NCI-H146 treated with DMSO at 0.1 percent for 48 hours (cell line): ENCODE measurements around the gene RHEB.
A peak's percentile ranks its signal among the peaks of the same experiment; 100 is the strongest.

Experiments used
- DNase-seq: peaks from one replicate; lab custom pipeline; 2025; ENCODE audit not compliant: unreplicated experiment; lab: John Stamatoyannopoulos, UW

RHEB gene

DNA sequence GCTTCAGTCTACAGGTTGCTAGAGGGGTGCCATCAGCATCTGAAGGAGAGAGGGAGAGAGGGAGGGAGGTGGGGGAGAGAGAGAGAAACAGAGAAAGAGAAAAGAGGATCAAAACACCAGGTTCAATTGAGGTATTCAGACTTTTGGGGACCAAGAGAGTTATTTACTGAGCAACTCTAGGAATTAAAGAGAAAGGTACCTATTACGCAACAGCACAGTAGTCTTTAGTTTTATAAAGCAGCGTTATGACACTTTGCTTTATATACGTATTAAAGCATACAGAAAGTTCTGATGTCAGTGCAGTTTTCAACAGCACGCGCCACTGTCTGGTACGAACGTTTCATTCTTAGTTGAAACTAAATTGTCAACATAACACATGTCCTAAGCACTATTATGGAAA lies 41.8 kb downstream of the RHEB start:
- no peak for DNase-seq

DNA sequence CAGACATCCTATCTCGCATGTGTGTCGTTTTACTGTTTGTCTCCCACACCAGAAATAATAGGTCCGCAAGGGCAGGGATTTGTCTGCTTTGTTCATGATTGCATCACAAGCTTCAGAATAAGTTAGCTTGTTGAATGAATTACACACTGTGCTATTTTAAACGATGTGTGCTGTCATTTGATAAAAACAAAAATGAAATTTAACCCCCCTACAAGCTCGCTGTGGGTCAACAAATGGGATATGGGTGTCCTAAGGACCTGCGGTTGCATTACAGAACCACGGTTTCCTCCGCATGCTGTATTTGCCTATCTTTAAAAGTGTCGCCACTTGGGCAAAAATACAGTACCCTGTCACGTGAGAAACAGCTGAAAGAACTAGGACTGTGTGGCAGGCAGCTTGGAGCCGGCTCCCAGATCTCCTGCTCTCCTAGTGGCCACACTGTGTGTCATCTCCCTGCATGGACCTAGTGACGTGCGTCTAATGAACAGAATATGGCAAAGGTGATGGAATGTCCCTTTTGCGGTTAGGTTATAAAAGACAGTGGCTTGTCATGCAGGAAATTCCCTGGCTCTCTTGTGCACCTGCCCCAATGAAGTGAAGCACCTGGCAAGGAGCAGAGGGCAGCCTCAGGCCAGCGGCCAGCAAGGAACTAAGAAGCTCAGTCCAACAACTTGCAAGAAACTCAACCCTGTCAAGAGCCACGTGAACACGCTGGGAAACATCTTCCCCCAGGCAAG lies 46.9 kb downstream of the RHEB start:
- no peak for DNase-seq

DNA sequence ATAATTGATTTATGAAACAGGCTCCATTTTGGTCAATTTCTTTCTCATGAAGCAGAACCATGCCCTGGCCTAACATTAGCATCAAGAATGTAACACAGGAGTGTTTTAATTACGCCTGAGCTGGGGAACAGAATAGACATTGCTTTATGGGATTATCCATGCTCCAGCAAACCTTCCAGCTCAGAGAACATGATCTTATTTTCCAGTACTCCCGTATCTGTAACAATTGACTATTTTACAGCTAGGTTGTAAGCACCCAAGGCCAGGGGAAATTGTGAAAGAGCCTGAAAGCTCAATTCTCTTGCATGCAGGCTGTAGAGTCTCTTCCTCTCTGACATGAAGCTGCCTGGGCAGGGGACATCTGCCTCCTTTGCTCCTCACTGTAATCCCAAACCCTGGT lies 49.0 kb downstream of the RHEB start:
- DNase-seq: no peak

DNA sequence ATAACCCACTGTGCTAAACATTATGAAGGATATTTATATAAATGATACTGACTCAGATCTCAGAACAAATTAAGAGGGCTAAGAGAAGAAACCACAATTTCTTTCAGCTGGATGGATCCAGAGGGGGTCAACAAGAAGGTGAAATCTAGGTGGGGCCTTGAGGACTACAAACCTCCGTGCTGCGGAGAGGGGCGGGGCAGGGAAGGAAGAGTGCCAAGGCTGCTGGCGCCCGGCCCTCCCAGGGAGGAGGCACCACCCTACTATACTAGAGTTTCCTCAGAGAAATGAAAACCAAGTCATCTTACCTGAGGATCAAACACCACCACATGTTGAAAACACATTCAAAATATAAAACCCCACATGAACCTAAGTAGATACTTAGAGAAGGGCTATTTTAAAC lies 50.4 kb downstream of the RHEB start:
- no peak for DNase-seq

DNA sequence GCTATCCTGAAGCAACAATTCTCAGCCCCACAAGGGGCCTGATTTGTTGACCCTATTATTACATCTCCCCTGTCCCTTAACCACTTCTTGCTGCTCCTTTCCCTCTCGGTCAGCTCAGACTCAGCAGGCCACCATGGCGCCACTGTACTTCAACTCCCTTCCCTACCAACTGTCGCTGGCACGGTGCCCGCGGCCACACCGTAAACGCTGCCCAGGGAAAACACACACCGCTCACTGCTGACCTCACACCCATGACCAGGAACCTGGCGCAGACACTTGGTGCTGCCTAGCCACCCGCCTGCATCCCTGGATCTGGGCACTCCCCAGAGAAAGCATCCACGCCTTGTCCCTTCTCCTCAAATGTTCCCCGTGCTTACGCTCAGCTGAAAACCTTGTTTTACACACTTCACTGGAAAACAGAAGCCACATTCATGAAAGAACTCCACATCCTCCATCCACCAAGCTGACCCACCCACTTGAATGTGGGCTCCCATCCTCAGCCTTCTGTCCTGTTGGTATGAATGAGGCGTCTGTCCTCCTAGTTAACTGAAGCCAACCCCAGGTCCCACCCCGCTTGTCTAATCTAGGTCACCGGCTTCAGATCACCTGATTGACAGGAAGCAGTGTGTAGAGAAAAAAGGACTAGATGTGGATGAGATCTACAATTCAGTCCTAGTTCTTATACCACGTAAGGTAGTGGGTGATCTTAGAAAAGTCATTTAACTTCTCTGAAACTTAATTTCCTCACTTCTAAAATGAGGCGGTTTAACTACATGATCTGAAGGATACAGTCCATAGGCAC lies 51.3 kb downstream of the RHEB start:
- no peak for DNase-seq

DNA sequence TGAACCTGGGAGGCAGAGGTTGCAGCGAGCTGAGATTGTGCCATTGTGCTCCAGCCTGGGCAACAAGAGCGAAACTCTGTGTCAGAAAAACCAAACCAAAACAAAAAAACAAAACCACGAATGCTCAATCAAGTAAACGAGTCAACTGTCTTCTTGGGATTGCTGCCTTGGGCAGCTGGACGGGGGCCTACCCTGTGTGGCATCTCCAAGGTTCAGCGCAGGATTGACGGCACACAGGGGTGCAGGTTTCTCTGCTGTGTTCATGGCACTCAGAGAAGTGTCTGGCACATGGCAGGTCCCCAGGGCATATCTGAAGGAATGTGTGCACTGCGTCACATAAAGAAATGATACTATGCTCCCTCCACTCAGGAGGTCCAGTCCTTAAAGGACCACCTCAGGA lies 54.5 kb downstream of the RHEB start:
- no peak for DNase-seq

DNA sequence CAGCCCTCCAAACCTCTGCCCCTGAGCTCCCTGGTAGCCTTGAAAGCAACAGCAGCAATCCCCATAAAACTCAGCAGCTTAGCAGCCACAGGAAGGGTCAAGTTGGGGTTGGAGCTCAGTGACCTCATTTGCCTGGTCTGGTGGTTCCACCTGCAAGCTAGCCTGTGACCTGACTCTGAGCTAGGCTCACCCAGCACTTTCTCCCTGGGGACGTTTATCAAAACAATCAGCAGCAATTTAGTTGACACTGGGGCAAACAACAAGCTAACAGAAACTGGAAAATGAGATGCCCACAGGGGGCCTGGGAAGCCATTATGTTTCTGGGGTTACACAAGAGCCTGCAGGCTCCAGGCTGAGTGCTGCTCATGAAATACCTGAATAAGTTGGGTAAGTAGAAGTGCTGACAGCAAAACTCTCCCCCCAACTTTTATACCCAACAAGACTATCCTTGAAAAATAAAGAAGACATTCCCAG lies 57.4 kb downstream of the RHEB start:
- DNase-seq: no peak

DNA sequence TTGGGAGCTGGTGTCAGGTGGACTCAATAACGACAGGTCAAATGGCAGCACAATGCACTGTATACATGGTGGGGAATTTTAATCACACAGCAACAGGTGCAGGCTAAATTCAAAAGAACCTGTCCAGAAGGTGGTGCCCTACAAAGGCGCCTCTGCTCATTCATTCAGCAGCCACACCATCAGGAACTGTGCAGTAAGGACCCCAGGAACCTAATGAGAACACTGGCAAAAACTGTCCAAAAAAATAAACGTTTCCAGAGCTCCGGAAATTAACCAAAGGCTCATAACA lies 57.8 kb downstream of the RHEB start:
- DNase-seq: peak; percentile 22

DNA sequence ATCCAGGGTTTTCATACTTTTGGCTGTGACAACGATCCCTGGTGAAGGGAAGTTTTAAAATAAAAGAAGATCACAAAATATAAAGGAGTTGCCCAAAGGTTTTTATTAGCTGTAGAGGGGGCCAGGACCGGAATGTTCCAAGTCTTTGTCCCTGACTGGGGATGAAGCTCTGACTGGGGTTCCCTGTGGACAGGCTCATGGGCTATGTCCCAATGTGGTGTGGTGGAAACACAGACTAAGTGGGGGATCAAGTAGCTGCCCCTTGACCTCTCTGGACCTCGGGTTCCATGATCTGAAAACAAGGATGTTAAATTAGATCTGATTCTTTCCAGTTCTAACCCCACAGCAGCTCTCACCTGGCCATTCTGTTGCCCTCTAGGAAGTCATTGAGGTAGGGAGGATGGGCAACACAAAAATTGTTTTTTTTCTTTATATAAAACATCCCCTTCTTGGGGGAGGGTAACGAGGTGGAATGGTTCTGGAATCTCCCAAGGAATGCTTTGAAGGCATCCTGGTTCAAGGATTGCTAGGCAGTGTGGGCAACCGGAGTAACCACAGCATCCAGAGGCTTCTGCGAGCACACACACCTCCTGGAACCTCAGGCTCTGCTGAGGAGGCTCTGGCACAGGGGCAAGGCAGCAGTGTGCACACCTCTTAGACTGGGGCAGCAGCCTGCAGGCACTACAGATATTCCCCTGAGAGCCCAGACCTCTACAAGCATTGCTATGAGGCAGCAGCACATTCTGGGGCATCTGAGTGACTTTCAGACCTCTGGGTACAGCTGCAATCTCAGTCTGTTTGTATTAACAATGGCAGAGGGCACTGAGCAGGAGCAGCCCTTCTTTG lies 58.4 kb downstream of the RHEB start:
- no peak for DNase-seq

DNA sequence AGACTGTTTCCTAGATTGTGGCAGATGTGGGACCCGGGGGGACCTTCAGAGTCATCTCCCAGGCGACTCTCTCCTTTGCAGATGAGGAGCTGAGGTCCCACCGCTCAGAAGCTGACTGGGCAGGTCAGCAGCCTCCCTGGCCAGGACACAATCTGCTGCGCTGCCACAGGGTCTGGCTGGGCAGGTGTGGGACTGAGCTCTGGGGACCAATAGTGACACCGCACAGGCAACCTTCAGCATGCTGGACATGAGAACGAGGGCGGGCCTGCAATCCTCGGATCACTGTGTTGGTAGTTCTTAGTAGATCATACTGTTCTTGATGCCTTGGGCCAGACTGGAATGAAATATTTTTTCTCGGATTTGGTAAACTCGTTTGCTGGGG lies 59.2 kb downstream of the RHEB start:
- no peak for DNase-seq

DNA sequence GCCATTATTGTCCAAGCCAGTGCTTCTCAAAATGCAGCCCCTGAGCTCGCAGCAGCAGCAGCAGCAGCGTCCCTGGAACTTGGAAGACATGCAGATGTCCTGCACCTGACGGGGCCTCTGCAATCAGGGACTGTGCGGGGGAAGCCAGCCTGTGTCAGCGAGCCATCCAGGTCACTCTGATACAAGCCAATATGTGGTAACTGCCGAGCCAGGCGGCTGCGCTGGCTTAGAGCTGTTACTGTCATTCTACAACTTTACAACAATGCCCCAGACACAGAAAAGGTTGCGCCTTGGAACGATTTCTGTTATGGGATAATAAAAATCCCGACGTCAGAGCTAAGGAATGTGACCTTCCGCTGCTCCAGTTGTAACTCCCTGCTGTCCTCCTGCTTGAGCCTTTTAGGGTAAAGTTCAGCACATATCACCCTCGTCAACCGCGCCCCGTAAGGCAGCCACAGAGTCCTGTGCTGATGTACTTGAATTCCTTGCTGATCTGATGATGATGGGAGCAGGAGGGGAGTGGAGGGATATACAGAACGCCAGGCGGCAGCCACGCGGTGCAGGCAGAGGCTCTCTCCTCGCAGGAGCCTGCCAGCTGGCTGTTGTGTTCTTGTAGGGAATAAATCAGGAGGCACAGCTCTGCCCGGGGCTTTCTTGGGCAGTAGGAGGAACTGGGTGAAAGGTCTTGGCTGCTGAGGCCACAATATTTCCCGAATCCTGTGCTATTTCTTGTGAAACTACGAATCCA lies 59.8 kb downstream of the RHEB start:
- DNase-seq: no peak

DNA sequence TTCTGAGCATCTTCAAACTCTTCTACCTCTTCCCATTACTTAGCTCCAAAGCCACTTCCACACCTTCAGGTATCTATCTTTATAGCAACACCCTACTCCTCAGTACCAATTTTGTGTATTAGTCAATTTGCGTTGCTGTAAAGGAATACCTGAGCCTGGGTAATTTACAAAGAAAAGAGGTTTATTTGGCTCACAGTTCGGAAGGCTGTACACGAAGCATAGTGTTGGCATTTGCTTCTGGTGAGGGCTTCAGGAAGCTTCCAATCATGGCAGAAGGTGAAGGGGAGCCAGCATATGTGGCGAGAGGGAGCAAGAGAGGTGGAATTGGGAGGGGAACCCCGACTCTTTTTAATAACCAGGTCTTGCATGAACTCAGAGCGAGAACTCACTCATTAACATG lies 62.2 kb downstream of the RHEB start:
- no peak for DNase-seq

DNA sequence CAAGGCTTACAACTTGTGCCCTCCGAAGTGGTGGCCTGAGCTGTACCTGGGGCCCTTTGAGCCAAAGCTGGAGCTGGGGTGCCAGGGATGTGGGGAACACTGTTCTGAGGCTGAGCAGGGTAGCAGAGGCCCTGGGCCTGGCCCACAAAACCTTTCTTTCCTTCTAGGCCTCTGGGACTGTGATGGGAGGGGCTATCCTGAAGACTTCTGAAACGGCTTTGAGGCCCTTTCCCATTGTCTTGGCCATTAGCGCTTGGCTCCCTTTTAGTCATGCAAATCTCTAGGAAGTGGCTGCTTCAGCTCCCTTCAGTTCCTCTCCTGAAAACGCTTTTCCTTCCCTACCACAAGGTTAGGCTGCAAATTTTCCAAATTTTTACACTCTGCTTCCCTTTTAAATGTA lies 62.9 kb downstream of the RHEB start:
- no peak for DNase-seq

DNA sequence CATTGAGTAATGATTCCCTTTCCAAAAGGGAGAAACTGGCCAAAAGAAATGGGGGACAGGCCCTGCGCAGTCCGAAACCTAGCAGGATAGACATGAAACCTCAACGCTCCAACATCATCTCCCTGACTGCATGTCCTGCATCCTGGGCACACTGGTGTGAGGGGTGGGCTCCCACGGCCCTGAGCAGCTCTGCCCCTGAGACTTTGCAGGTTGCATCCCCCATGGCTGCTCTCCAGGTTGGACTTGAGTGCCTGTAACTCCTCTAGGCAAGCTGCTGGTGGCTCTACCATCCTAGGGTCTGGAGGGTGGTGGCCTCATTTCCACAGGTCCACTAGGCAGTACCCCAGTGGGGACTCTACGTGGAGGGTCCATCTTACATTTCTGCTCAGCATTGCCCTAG lies 63.4 kb downstream of the RHEB start:
- no peak for DNase-seq

DNA sequence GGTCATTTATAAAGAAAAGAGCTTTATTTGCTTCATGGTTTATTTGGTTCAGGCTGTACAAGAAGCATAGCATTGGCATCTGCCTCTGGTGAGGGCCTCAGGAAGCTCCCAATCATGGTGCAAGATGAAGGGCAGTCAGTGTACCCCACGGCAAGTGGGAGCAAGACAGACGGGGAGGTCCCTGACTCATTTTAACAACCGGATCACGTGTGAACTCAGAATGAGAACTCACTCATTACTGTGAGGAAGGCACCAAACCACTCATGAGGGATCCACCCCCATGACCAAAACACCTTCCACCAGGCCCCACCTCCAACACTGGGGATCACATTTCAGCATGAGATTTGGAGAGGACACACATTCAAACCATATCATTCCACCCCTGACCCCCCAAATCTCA lies 64.0 kb downstream of the RHEB start:
- DNase-seq: no peak

DNA sequence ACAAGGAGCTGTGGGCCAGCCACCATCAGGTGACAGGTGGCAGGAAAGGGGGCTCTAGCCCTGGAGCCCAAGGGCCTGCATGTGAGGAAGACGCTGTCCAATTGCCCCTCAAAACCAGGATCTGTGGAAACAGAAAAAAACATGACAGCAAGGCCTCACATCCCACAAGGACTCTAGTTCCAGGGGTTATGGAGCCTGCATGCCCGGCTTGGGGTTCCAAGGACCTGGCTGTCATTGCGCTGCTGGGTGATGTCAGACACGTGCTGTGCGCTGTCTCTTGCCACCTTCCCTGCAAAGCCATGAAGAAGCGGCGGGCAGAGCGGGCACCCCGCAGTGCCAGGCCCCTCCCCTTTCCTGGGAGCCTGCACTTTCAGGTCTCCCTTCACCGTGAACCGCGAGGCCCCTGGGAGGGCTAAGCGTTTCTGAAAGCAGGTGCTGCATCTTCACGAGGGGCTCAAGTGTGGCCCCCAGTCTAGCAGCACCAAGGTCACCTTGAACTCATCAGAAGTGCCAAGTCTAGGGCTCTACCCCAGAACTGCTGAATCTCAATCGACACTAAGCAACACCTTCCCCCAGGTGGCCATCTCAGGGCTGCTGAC lies 64.7 kb downstream of the RHEB start:
- no peak for DNase-seq

DNA sequence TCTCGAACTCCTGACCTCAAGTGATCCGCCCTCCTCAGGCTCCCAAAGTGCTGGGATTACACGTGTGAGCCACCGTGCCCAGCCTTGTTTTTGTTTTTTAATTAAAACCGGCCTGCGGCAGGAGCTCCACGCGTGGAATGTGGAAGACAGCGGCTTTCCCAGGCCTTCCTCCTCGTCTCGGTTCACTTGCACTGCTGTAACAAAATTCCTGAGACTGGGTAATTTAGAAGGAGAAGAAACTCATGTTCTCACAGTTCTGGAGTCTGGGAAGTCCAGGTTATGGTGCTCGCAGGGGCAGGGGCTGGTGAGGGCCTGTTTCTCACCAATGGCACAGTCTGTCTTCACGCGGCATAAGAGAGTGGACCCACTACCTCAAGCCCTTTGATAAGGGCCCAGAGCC lies 65.4 kb downstream of the RHEB start:
- DNase-seq: no peak

DNA sequence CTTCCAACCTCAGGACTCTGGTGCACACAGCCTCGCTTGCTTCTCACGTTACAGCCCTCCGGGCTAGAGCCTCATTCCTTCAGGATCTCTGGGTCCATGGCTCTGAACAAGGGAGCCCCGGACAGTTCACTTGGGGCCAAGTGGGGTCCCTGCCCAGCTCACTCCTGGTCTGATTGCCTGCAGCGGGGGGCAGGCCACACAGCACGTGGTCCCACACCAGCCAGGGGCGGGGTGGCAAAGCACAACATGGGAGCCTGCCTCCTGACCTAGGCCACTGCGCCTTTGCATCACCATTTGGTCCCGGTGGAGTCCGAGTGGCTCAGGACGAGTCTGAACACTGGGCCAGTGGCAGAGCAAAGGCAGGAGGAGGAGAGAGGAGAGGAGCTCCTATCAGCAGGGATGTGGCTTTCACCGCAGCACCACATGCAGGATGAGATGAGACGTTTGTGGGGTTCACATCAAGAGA lies 66.3 kb downstream of the RHEB start:
- DNase-seq: no peak

DNA sequence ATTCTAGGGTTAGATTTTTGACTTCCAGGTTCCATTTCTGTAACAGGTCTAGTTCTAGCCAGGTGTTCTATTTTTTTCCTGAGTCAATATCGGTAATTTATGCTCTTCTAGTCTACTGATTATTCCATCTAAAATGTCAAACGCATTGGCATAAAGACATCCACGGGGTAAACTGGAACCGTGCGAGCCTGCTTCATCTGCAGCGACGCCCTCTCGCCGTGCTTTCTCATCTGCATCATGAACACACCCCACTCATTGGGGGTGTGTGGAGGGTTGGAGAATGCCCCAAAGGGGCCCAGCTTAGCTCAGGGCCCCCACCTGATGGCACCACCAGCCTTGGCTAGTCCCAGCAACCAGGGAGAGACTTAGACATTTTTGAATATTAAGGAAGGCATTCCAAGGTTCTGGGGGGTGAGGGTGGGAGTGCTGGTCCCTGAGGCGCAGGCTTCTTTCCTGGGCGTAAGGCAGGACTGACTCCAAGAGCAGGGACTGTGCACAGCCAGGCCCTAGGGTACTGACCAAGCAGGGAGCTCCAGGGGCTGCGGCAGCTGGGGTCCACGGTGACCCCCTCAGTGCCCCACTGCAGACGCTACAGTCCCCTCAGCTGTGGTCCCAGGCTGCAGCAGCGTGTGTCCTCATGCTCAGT lies 66.9 kb downstream of the RHEB start:
- no peak for DNase-seq
